Measurements from ENCODE around the gene PADI1.

GRCh38 chr1:17167041-17167785, 37.7 kb upstream of the PADI1 start:
- TF ChIP-seq CTCF (IDR thresholded peaks at IDR 0.05) (no peak), POLR2A (IDR thresholded peaks at IDR 0.05) (no peak)
